BJ (cell line): Measurements from ENCODE around the gene PDE6H. TPM values are rescaled to one million over a fixed set of nuclear protein-coding genes. Genes with fewer than 3 reads are reported as not detected.

ENCODE experiments used
- CTCF ChIA-PET: fragments of 350-600 bp; formaldehyde crosslinking; extraction: SDS; loops from one replicate; lab custom pipeline; 2021; ENCODE audit warnings: antibody characterized with exemption, inconsistent platforms; lab: Yijun Ruan, JAX
- POLR2A ChIA-PET: fragments of 300-600 bp; sonication (Branson Sonifier 250); formaldehyde crosslinking; extraction: SDS; loops from one replicate; lab custom pipeline; 2021; ENCODE audit warnings: antibody characterized with exemption; lab: Charles Lee
- DNase-seq: peaks from one replicate; pipeline ENCODE4 v3.0.0-alpha.2; 2011; ENCODE audit warnings: low read depth
- H3K27me3 ChIP-seq: 2 replicates; pipeline ENCODE4 v1.6.0; 2011; ENCODE audit warnings: low read length; ENCODE audit not compliant: control insufficient read depth, insufficient read depth
- H3K36me3 ChIP-seq: 2 replicates; pipeline ENCODE4 v1.5.1; 2011; ENCODE audit warnings: low read length; ENCODE audit not compliant: control insufficient read depth, insufficient read depth
- H3K4me3 ChIP-seq: 2 replicates; pipeline ENCODE4 v1.5.1; 2011; ENCODE audit warnings: low read depth, mild to moderate bottlenecking, control low read depth, low read length
- polyA plus RNA-seq: library from polyadenylated mRNA; depleted of rRNA; stranded (reverse); fragments of >200 nt; gene quantifications from 2 replicates; pipeline ENCODE4 v1.2.3, GENCODE V29; 2011
- TF ChIP-seq, protein P1 (sequence below): IDR thresholded peaks from 2 replicates; pipeline ENCODE4 v1.5.1; 2011; ENCODE audit warnings: low read depth, mild to moderate bottlenecking, control low read depth, inconsistent platforms, low read length, moderate library complexity; ENCODE audit not compliant: insufficient read depth

The PDE6H gene
- polyA plus RNA-seq, 1 experiment = not detected

DNA sequence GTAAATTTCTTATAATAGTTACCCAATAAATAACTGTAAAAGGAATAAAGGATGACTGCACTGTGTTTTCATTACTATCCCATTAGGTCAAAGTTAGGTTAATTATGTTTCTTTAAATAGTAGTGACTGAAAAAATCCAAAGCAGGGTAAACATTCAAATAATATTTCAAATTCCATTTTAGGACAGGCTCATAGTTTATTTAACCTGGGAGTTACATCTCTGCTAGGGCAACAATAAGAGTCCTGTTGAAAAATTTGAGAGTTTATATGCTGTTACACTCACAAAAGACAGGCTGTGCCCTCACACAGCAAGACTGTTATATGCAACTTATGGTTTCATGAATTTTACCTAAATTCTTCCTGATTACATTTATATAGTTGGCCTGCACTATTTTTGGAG, 42.5 kb upstream of the PDE6H start:
- no peak overlapping the region for H3K4me3 ChIP-seq
- ChIA-PET POLR2A (no interaction called here), CTCF (interaction anchor here (1.2 to 1.5 kb wide), 2 partner anchors 65 to 291 kb away, joined by 3 to 6 read pairs; partner anchors contain the start of gene RERG)
- H3K36me3 ChIP-seq = no peaks in the 10 kb centered on the region
- no peaks in the 10 kb centered on the region for H3K27me3 ChIP-seq
- DNase-seq = peak; percentile 54
- TF ChIP-seq, protein P1, sequence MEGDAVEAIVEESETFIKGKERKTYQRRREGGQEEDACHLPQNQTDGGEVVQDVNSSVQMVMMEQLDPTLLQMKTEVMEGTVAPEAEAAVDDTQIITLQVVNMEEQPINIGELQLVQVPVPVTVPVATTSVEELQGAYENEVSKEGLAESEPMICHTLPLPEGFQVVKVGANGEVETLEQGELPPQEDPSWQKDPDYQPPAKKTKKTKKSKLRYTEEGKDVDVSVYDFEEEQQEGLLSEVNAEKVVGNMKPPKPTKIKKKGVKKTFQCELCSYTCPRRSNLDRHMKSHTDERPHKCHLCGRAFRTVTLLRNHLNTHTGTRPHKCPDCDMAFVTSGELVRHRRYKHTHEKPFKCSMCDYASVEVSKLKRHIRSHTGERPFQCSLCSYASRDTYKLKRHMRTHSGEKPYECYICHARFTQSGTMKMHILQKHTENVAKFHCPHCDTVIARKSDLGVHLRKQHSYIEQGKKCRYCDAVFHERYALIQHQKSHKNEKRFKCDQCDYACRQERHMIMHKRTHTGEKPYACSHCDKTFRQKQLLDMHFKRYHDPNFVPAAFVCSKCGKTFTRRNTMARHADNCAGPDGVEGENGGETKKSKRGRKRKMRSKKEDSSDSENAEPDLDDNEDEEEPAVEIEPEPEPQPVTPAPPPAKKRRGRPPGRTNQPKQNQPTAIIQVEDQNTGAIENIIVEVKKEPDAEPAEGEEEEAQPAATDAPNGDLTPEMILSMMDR = peak; percentile 42

DNA sequence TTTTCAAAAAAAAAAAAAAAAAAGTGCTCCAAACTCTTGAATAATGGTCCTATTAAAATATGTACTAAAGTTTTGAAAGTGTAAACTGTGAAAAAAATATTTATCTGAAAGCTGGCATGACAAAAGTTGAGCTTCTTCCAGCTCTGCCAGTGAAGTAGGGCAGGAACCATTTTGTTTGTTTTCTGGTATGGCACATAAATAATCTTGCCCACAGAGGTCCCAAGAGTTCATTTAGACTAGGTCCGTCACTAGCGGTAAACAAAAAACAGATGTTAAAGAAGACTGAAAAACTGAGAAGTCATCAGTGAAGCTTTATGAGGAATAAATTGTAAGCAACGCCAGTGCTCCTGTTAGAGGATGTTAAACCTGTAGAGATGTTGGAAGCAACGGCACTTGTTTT, 41.5 kb upstream of the PDE6H start:
- peak; percentile 41 for DNase-seq
- POLR2A ChIA-PET = interaction anchor here (0.6 kb wide), 1 partner anchor 157 kb away, joined by 12 read pairs; a partner anchor contains a TSS
- H3K27me3 ChIP-seq = no peaks in the 10 kb centered on the region
- no peaks in the 10 kb centered on the region for H3K36me3 ChIP-seq
- CTCF ChIA-PET = interaction anchor here (0.8 to 1.5 kb wide), 5 partner anchors 14 to 290 kb away, joined by 3 to 6 read pairs (median 3); partner anchors contain the start of gene RERG
- TF ChIP-seq, protein P1 = no peak
- no peak overlapping the region for H3K4me3 ChIP-seq

DNA sequence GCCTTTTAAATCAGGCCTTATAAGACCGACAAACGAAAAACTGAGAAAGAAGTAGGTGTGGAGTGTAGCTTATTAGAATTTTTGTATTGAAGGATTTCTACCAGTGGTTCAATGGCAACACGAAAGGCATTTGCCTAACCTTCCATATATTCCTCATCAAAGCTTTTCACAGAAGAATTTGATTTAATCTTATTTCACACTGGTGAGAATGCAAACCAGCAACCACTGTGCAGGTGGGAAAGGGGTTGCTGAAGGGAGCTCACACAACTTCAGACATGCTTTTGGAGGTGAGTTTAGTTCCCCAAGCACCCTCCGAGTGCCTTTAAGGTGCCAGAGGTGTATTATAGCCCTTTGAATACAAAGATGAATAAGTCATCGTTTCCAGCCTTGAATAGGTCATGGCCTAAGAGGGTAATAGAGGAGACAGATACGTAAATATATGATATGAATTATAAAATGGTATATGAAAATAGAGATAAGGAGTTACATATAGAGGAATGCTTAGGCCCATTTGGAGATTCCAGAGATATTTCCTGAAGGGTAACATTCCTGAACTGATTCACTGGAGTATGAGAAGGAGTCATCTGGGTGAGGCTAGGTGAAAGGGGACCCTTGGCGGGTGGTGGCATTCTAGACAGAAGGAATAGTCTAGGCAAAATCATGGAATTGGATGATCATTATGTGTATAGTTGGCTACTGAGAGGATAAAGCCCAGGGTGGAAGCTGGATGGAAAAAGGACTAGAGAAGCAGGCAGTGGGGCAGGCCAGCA, 40.9 kb upstream of the PDE6H start:
- Histone ChIP-seq H3K4me3 (no peak overlapping the region), H3K27me3 (no peaks in the 10 kb centered on the region), H3K36me3 (no peaks in the 10 kb centered on the region)
- CTCF ChIA-PET = interaction anchor here (0.8 to 1.5 kb wide), 6 partner anchors 11 to 290 kb away, joined by 3 to 6 read pairs (median 3); partner anchors contain the start of gene RERG
- POLR2A ChIA-PET = interaction anchor here (0.6 kb wide), 1 partner anchor 158 kb away, joined by 12 read pairs; a partner anchor contains a TSS
- no peak for DNase-seq
- TF ChIP-seq, protein P1 = no peak

DNA sequence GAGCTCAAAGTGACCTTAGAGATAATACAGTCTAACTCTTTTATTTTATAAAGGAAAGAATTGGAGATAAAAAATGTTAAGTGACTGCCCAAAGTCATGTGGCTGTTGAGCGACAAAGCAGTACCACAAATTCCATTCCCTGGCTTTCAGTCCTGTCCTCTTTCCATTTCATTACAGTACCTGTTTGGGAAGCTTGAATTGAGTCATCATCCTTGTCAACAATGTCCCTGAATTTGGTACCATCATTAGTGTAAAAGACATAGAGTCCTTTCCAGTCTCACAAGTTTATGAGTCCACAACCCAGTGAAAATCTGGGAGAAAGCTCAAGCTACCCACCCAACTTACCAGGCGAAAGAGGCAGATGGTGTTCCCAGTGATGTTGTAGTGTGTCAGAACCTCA, 38.3 kb upstream of the PDE6H start:
- CTCF ChIA-PET = interaction anchor here (0.5 to 1.8 kb wide), 2 partner anchors 11 to 617 kb away, joined by 4 to 7 read pairs; no protein-coding TSS in a partner anchor
- POLR2A ChIA-PET = no interaction called here
- H3K27me3 ChIP-seq = no peaks in the 10 kb centered on the region
- no peaks in the 10 kb centered on the region for H3K36me3 ChIP-seq
- no peak overlapping the region for H3K4me3 ChIP-seq
- TF ChIP-seq, protein P1 = no peak
- DNase-seq = no peak

DNA sequence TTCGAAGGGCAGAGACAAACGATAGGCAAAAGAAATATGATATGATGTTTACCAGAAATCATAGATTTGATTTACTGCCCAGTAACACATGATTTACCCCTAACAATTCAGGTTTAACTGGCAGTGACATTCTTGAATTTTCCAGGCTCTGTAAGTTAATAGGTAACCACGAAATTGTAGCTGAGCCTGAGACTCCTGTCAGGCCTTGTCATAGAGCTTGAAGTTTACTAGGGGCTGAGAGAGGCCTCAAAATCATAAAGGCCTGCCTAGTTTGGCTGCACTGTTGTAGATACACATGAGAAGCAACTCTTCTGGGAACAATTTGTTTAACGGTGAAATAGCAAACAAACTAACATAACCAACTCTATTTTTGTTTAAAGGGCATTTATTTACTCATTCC, 37.8 kb upstream of the PDE6H start:
- POLR2A ChIA-PET = no interaction called here
- TF ChIP-seq, protein P1 = no peak
- no peaks in the 10 kb centered on the region for H3K36me3 ChIP-seq
- no peak overlapping the region for H3K4me3 ChIP-seq
- CTCF ChIA-PET = interaction anchor here (0.5 to 1.8 kb wide), 2 partner anchors 11 to 617 kb away, joined by 4 to 7 read pairs; no protein-coding TSS in a partner anchor
- H3K27me3 ChIP-seq = no peaks in the 10 kb centered on the region
- DNase-seq = no peak
